NCI-H2171 treated with DMSO at 0.1 percent for 48 hours (cell line): Measurements from ENCODE around the gene CEP250.
"Not testable (repeated sequence)": the region's sequence is repeated elsewhere in the genome, so short reads cannot be mapped to it uniquely, and the experiment has no call there.

Experiments used
- DNase-seq: peaks from one replicate; lab custom pipeline; 2025; lab: John Stamatoyannopoulos, UW

Gene CEP250

GRCh38 chr20:35529552-35529951, 74.2 kb downstream of the CEP250 start, which contains the start of gene C20orf173:
Gene C20orf173 (minus strand): TSS chr20:35529652. CDS start chr20:35529373, 279 bp downstream.
- DNase-seq = no peak

GRCh38 chr20:35539756-35540212, 84.4 kb downstream of the CEP250 start:
- DNase-seq = peak; percentile 90

GRCh38 chr20:35541118-35541782, 85.9 kb downstream of the CEP250 start:
- no peak for DNase-seq

- DNase-seq = peak; percentile 99
Measured at GRCh38 chr20:35541783-35542662, 86.6 kb downstream of the CEP250 start, which contains the start of gene ERGIC3. Gene ERGIC3 (plus strand): TSS chr20:35542078. CDS start chr20:35542098, 20 bp downstream.

- no peak for DNase-seq
Measured at GRCh38 chr20:35542990-35543389, 87.6 kb downstream of the CEP250 start.

- DNase-seq = no peak
Measured at GRCh38 chr20:35544436-35544835, 89.0 kb downstream of the CEP250 start.

GRCh38 chr20:35544941-35545340, 89.5 kb downstream of the CEP250 start:
- not testable (repeated sequence) for DNase-seq

GRCh38 chr20:35546127-35546526, 90.7 kb downstream of the CEP250 start:
- DNase-seq = no peak

- peak; percentile 96 for DNase-seq
Measured at GRCh38 chr20:35547329-35547728, 91.9 kb downstream of the CEP250 start.

GRCh38 chr20:35551503-35551902, 96.1 kb downstream of the CEP250 start:
- DNase-seq = no peak

- no peak for DNase-seq
Measured at GRCh38 chr20:35552914-35553313, 97.5 kb downstream of the CEP250 start.

- not testable (repeated sequence) for DNase-seq
Measured at GRCh38 chr20:35555461-35555860, 100.1 kb downstream of the CEP250 start.

GRCh38 chr20:35555951-35556645, 100.7 kb downstream of the CEP250 start:
- no peak for DNase-seq

- no peak for DNase-seq
Measured at GRCh38 chr20:35556871-35557270, 101.5 kb downstream of the CEP250 start.

GRCh38 chr20:35558451-35558850, 103.1 kb downstream of the CEP250 start:
- no peak for DNase-seq

- no peak for DNase-seq
Measured at GRCh38 chr20:35559042-35559693, 103.8 kb downstream of the CEP250 start.

GRCh38 chr20:35560105-35560511, 104.7 kb downstream of the CEP250 start:
- no peak for DNase-seq

- DNase-seq = no peak
Measured at GRCh38 chr20:35560541-35560940, 105.1 kb downstream of the CEP250 start.

- DNase-seq = peak; percentile 57
Measured at GRCh38 chr20:35561268-35561667, 105.9 kb downstream of the CEP250 start.

GRCh38 chr20:35561671-35562070, 106.3 kb downstream of the CEP250 start:
- no peak for DNase-seq

GRCh38 chr20:35562541-35563110, 107.2 kb downstream of the CEP250 start:
- no peak for DNase-seq
